ENCODE results near the gene UBR4. TPM values are rescaled to one million over a fixed set of nuclear protein-coding genes. Genes with fewer than 3 reads are reported as not detected.
"Not testable (repeated sequence)": the region's sequence is repeated elsewhere in the genome, so short reads cannot be mapped to it uniquely, and the experiment has no call there.

UBR4 gene
- total RNA-seq, 1 experiment from 2014 or later, result 126 TPM

DNA sequence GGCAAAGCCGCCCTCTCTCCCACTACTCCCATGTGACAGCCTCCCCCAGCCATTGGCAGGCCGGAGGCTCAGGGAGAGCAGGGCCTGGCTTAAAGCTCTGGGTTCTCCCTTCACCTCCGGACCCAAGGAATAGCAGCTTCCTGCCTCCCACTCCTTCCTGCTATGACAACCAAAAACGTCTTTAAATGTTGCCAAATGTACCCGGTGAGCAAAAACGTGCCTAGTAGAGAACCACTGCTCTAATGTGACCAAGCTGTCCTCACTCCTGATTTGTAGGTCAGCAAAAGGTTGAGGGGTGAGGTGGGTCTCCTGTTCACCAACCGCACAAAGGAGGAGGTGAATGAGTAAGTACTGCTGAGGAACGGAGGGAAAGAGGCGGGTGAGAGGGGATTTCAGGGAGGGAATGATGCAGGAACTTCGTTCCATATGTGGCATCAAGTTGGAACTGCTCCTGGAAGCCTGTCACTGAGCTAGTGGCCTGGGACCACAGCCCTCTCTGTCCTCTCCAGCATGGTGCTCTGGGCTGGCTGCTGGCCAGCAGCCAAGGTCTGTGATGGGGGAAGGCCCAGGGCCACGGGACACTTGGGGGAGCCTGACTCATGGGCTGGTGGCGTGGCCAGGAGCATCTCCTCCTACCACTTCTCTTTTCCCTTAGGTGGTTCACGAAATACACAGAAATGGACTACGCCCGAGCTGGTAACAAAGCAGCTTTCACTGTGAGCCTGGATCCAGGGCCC lies 47.3 kb upstream of the UBR4 start:
- Histone ChIP-seq H3K4me1 (ENCODE audit: control insufficient read depth, insufficient read depth, low read length) (peaks cover 15% of the 10 kb centered on the region), H3K27me3 (ENCODE audit: control insufficient read depth, insufficient read depth, low read length) (no peaks in the 10 kb centered on the region), H3K27ac (ENCODE audit: low read length) (no peak overlapping the region), H3K9me3 (ENCODE audit: control insufficient read depth, insufficient read depth, low read depth, low read length) (no peaks in the 10 kb centered on the region), H3K4me3 (ENCODE audit: low read depth in 2 of 2, low read length in 2 of 2) (no peak overlapping the region), H3K36me3 (ENCODE audit: control insufficient read depth, insufficient read depth, low read length) (peaks cover 12% of the 10 kb centered on the region; the same call in 1 of the 2 replicates)
- CTCF ChIA-PET, result no interaction called here
- DNase-seq (ENCODE audit: low read depth, low spot score) (no peak), ATAC-seq (no peak)
- intact Hi-C loops (cut with micrococcal nuclease; ENCODE audit: unreplicated experiment) (no loop called here), in situ Hi-C loops (cut with HindIII; ENCODE audit: low pct_unique_long_range_greater_than_20kb, low sequenced_read_pairs) (no loop called here)
- BruUV-seq (replicated peaks), result no TSS peak
- TF ChIP-seq SIN3A (IDR thresholded peaks at IDR 0.05; ENCODE audit: borderline replicate concordance, insufficient read depth, low read depth, low read length) (no peak), POLR2AphosphoS5 (IDR thresholded peaks at IDR 0.05; ENCODE audit: low read depth, low read length) (no peak), TCF7L2 (IDR thresholded peaks at IDR 0.05; ENCODE audit: low read depth, low read length) (no peak)
- TF ChIP-seq, protein P1, sequence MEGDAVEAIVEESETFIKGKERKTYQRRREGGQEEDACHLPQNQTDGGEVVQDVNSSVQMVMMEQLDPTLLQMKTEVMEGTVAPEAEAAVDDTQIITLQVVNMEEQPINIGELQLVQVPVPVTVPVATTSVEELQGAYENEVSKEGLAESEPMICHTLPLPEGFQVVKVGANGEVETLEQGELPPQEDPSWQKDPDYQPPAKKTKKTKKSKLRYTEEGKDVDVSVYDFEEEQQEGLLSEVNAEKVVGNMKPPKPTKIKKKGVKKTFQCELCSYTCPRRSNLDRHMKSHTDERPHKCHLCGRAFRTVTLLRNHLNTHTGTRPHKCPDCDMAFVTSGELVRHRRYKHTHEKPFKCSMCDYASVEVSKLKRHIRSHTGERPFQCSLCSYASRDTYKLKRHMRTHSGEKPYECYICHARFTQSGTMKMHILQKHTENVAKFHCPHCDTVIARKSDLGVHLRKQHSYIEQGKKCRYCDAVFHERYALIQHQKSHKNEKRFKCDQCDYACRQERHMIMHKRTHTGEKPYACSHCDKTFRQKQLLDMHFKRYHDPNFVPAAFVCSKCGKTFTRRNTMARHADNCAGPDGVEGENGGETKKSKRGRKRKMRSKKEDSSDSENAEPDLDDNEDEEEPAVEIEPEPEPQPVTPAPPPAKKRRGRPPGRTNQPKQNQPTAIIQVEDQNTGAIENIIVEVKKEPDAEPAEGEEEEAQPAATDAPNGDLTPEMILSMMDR (IDR thresholded peaks at IDR 0.05), result no peak
- TF ChIP-seq, protein P2, sequence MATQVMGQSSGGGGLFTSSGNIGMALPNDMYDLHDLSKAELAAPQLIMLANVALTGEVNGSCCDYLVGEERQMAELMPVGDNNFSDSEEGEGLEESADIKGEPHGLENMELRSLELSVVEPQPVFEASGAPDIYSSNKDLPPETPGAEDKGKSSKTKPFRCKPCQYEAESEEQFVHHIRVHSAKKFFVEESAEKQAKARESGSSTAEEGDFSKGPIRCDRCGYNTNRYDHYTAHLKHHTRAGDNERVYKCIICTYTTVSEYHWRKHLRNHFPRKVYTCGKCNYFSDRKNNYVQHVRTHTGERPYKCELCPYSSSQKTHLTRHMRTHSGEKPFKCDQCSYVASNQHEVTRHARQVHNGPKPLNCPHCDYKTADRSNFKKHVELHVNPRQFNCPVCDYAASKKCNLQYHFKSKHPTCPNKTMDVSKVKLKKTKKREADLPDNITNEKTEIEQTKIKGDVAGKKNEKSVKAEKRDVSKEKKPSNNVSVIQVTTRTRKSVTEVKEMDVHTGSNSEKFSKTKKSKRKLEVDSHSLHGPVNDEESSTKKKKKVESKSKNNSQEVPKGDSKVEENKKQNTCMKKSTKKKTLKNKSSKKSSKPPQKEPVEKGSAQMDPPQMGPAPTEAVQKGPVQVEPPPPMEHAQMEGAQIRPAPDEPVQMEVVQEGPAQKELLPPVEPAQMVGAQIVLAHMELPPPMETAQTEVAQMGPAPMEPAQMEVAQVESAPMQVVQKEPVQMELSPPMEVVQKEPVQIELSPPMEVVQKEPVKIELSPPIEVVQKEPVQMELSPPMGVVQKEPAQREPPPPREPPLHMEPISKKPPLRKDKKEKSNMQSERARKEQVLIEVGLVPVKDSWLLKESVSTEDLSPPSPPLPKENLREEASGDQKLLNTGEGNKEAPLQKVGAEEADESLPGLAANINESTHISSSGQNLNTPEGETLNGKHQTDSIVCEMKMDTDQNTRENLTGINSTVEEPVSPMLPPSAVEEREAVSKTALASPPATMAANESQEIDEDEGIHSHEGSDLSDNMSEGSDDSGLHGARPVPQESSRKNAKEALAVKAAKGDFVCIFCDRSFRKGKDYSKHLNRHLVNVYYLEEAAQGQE (IDR thresholded peaks at IDR 0.05; ENCODE audit: insufficient read depth in 1 of 2, low read depth in 2 of 2, low read length in 1 of 2), result no peak
- POLR2A ChIA-PET, result no interaction called here

DNA sequence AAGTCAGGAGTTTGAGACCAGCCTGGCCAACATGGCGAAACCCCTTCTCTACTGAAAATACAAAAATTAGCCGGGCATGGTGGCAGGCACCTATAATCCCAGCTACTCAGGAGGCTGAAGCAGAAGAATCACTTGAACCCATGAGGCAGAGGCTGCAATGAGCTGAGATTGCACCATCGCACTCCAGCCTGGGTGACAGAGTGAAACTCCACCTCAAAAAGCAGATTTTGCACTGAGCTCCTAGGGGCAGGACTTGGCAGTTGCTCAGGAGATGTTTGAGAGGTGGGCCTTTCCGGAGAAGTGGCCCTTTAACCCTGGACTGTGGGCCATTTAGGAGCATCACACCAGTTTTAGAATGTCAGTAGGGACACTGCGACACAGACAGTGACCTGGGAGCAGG lies 46.2 kb upstream of the UBR4 start:
- BruUV-seq (replicated peaks); intact Hi-C loops (cut with micrococcal nuclease; ENCODE audit: unreplicated experiment); H3K4me3 ChIP-seq (ENCODE audit: low read depth in 2 of 2, low read length in 2 of 2); H3K27me3 ChIP-seq (ENCODE audit: control insufficient read depth, insufficient read depth, low read length); in situ Hi-C loops (cut with HindIII; ENCODE audit: low pct_unique_long_range_greater_than_20kb, low sequenced_read_pairs); DNase-seq (ENCODE audit: low read depth, low spot score); H3K9me3 ChIP-seq (ENCODE audit: control insufficient read depth, insufficient read depth, low read depth, low read length); H3K27ac ChIP-seq (ENCODE audit: low read length); ATAC-seq; POLR2A ChIA-PET; CTCF ChIA-PET: not testable (repeated sequence)
- Histone ChIP-seq H3K36me3 (ENCODE audit: control insufficient read depth, insufficient read depth, low read length) (peaks cover 12% of the 10 kb centered on the region; the same call in 1 of the 2 replicates), H3K4me1 (ENCODE audit: control insufficient read depth, insufficient read depth, low read length) (peaks cover 15% of the 10 kb centered on the region)

DNA sequence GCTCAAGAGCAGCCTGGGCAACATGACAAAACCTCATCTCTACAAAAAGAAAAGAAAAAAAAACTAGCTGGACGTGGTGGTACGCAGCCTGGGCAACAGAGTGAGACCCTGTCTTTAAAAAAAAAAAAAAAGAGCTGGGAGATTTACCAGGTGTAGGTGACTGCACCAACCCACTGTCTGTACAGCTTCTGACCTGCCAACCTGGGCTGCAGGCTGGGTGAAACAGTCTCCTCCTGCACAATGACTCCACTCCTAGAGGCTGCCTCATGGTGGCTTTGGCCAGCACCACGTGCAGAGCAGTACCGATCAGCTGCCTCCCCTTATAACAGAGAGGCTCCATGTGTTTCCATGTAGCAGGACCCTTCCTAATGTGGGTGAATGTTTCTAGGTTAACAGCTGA lies 45.2 kb upstream of the UBR4 start:
- no peak overlapping the region for H3K4me3 ChIP-seq (ENCODE audit: low read depth in 2 of 2, low read length in 2 of 2)
- H3K27me3 ChIP-seq (ENCODE audit: control insufficient read depth, insufficient read depth, low read length), result no peaks in the 10 kb centered on the region
- no TSS peak for BruUV-seq (replicated peaks)
- peaks cover 19% of the 10 kb centered on the region for H3K4me1 ChIP-seq (ENCODE audit: control insufficient read depth, insufficient read depth, low read length)
- intact Hi-C loops (cut with micrococcal nuclease; ENCODE audit: unreplicated experiment), result no loop called here
- CTCF ChIA-PET, result interaction anchor here (0.7 kb wide), 1 partner anchor 245 kb away, joined by 4 read pairs; no protein-coding TSS in a partner anchor
- TF ChIP-seq POLR2AphosphoS5 (IDR thresholded peaks at IDR 0.05; ENCODE audit: low read depth, low read length), result no peak
- TF ChIP-seq, protein P2 (IDR thresholded peaks at IDR 0.05; ENCODE audit: insufficient read depth in 1 of 2, low read depth in 2 of 2, low read length in 1 of 2), result no peak
- TF ChIP-seq TCF7L2 (IDR thresholded peaks at IDR 0.05; ENCODE audit: low read depth, low read length), result no peak
- TF ChIP-seq SIN3A (IDR thresholded peaks at IDR 0.05; ENCODE audit: borderline replicate concordance, insufficient read depth, low read depth, low read length), result no peak
- TF ChIP-seq, protein P1 (IDR thresholded peaks at IDR 0.05), result no peak
- peaks cover 12% of the 10 kb centered on the region; the same call in 1 of the 2 replicates for H3K36me3 ChIP-seq (ENCODE audit: control insufficient read depth, insufficient read depth, low read length)
- POLR2A ChIA-PET, result no interaction called here
- in situ Hi-C loops (cut with HindIII; ENCODE audit: low pct_unique_long_range_greater_than_20kb, low sequenced_read_pairs), result no loop called here
- ATAC-seq, result no peak
- H3K27ac ChIP-seq (ENCODE audit: low read length), result no peak overlapping the region
- H3K9me3 ChIP-seq (ENCODE audit: control insufficient read depth, insufficient read depth, low read depth, low read length), result no peaks in the 10 kb centered on the region
- no peak for DNase-seq (ENCODE audit: low read depth, low spot score)

Data from Panc1 (cell line).